Neural progenitor cell (in vitro differentiated cells): ENCODE measurements around the gene ALDH1B1.

Experiments
- CTCF ChIP-seq: fragments of 200-600 bp; sonication (generic); IDR thresholded peaks from 2 replicates; pipeline ENCODE4 v1.5.1; 2017; ENCODE audit warnings: antibody characterized with exemption, mild to moderate bottlenecking
- EZH2 ChIP-seq: fragments of 200-600 bp; sonication (generic); IDR thresholded peaks from 2 replicates; pipeline ENCODE4 v1.6.1; 2017; ENCODE audit warnings: antibody characterized with exemption, mild to moderate bottlenecking, moderate library complexity

- TF ChIP-seq CTCF (no peak), EZH2 (no peak)
These were observed 16.9 kb upstream of the ALDH1B1 start for GRCh38 chr9:38375572-38375963.
